Neural cell (in vitro differentiated cells): ENCODE data around the gene SLC12A3. TPM values are rescaled to one million over a fixed set of nuclear protein-coding genes. Genes with fewer than 3 reads are reported as not detected.

Experiments used
- H2AFZ ChIP-seq: fragments of 200-600, 300-800 bp; sonication (generic), shearing (Covaris generic); 2 replicates; pipeline ENCODE4 v1.6.0; 2014; ENCODE audit warnings: low read depth, mild to moderate bottlenecking, antibody characterized with exemption, low read length, moderate library complexity
- H3F3A ChIP-seq: fragments of 200-600 bp; shearing (Covaris generic); 2 replicates; pipeline ENCODE4 v1.6.1; 2016; ENCODE audit warnings: mild to moderate bottlenecking, moderate library complexity, mixed read lengths, antibody characterized with exemption, low read length; ENCODE audit not compliant: insufficient read depth, poor library complexity, severe bottlenecking
- H3K27ac ChIP-seq: fragments of 200-600, 300-800 bp; sonication (generic), shearing (Covaris generic); 2 replicates; pipeline ENCODE4 v1.5.1; 2014; ENCODE audit warnings: mild to moderate bottlenecking, low read length, moderate library complexity
- H3K27me3 ChIP-seq: fragments of 300-800, 200-600 bp; sonication (generic), shearing (Covaris generic); 2 replicates; pipeline ENCODE4 v1.6.0; 2014; ENCODE audit warnings: mild to moderate bottlenecking, low read depth, low read length, moderate library complexity; ENCODE audit not compliant: insufficient read depth
- H3K36me3 ChIP-seq: fragments of 300-800, 200-600 bp; sonication (generic), shearing (Covaris generic); 2 replicates; pipeline ENCODE4 v1.5.1; 2014; ENCODE audit warnings: mild to moderate bottlenecking, antibody characterized with exemption, low read length, moderate library complexity; ENCODE audit not compliant: insufficient read depth
- H3K4me2 ChIP-seq: fragments of 300-800, 200-600 bp; sonication (generic), shearing (Covaris generic); 2 replicates; pipeline ENCODE4 v1.6.0; 2014; ENCODE audit warnings: mild to moderate bottlenecking, low read length
- H3K4me3 ChIP-seq: fragments of 300-800, 200-600 bp; sonication (generic), shearing (Covaris generic); 2 replicates; pipeline ENCODE4 v1.5.1; 2014; ENCODE audit warnings: mild to moderate bottlenecking, low read length, moderate library complexity
- H3K79me2 ChIP-seq: fragments of 200-600 bp; shearing (Covaris generic); replicated peaks from 2 replicates; pipeline ENCODE4 v1.6.0; 2014; ENCODE audit warnings: mild to moderate bottlenecking, low read length, moderate library complexity; ENCODE audit not compliant: insufficient read depth
- H3K9ac ChIP-seq: fragments of 300-800, 200-600 bp; sonication (generic), shearing (Covaris generic); 2 replicates; pipeline ENCODE4 v1.6.1; 2016; ENCODE audit warnings: mild to moderate bottlenecking, low read length, mixed read lengths
- H3K9me2 ChIP-seq: fragments of 200-600 bp; shearing (Covaris generic); 2 replicates; pipeline ENCODE4 v1.6.1; 2016; ENCODE audit warnings: mild to moderate bottlenecking, low read length, mixed read lengths; ENCODE audit not compliant: insufficient read depth
- H3K9me3 ChIP-seq: fragments of 200-600, 300-800 bp; sonication (generic), shearing (Covaris generic); 2 replicates; pipeline ENCODE4 v1.6.1; 2016; ENCODE audit warnings: mild to moderate bottlenecking, mixed run types, low read length, moderate library complexity, mixed read lengths
- H4K20me1 ChIP-seq: fragments of 200-600 bp; shearing (Covaris generic); 2 replicates; pipeline ENCODE4 v1.6.1; 2016; ENCODE audit warnings: mild to moderate bottlenecking, mixed run types; ENCODE audit not compliant: insufficient read depth
- EP300 ChIP-seq: fragments of 450-650 bp; conservative IDR thresholded peaks from 2 replicates; pipeline ENCODE4 v1.6.1; 2014; ENCODE audit warnings: antibody characterized with exemption, mild to moderate bottlenecking, moderate library complexity; ENCODE audit not compliant: poor library complexity, severe bottlenecking
- EZH2 ChIP-seq: fragments of 200-600, 300-800 bp; shearing (Covaris generic), sonication (generic); IDR thresholded peaks from 2 replicates; pipeline ENCODE4 v1.6.1; 2014; ENCODE audit warnings: antibody characterized with exemption, low read length, borderline replicate concordance, mild to moderate bottlenecking; ENCODE audit not compliant: insufficient read depth, poor library complexity, severe bottlenecking
- MXI1 ChIP-seq: fragments of 450-650 bp; conservative IDR thresholded peaks from 2 replicates; pipeline ENCODE4 v1.6.1; 2014; ENCODE audit warnings: antibody characterized with exemption, mild to moderate bottlenecking; ENCODE audit not compliant: poor library complexity, severe bottlenecking
- POLR2AphosphoS5 ChIP-seq: IDR thresholded peaks from 2 replicates; pipeline ENCODE4 v1.6.1; 2012
- RAD21 ChIP-seq: fragments of 450-650 bp; conservative IDR thresholded peaks from 2 replicates; pipeline ENCODE4 v1.6.1; 2014; ENCODE audit warnings: antibody characterized with exemption, mild to moderate bottlenecking, moderate library complexity
- SMC3 ChIP-seq: fragments of 450-650 bp; conservative IDR thresholded peaks from 2 replicates; pipeline ENCODE4 v1.6.1; 2014; ENCODE audit warnings: antibody characterized with exemption, mild to moderate bottlenecking, moderate library complexity; ENCODE audit not compliant: poor library complexity
- TAF1 ChIP-seq: IDR thresholded peaks from 2 replicates; pipeline ENCODE4 v1.6.1; 2012; ENCODE audit warnings: low read depth
- polyA plus RNA-seq: library from polyadenylated mRNA; depleted of rRNA; stranded (reverse); fragments of >200 nt; gene quantifications from 2 replicates; pipeline ENCODE4 v1.2.3, GENCODE V29; 2014
- TF ChIP-seq, protein P1 (sequence below): fragments of 450-650 bp; IDR thresholded peaks from 2 replicates; pipeline ENCODE4 v1.5.1; 2014; ENCODE audit warnings: antibody characterized with exemption, mild to moderate bottlenecking, moderate library complexity; ENCODE audit not compliant: poor library complexity, severe bottlenecking
- TF ChIP-seq, protein P2 (sequence below): IDR thresholded peaks from 2 replicates; pipeline ENCODE4 v1.6.1; 2012; ENCODE audit warnings: borderline replicate concordance

Gene SLC12A3
- polyA plus RNA-seq, 1 donor from 2014 or later = 0.09 TPM

DNA sequence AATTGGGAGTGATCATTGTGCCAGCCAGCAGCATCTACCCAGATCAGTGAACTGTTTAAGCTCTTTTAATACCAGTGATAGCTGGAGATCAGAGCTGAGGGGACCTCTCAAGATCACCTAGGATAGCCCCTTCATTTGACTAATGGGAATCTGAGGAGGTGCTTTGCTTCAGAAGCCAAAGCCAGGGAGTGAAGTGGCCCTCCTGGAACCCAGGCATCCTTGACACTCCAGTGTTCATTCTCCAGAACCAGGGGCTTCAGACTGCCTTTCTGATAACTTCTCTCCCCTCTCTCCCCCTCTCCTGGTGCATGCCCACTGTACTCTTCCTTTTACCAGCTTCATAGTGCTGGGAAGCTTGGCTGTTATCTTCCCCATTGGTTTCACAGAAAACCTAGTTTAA, 48.0 kb upstream of the SLC12A3 start:
- Histone ChIP-seq H3K79me2 (no peaks in the 10 kb centered on the region), H3K9me2 (no peaks in the 10 kb centered on the region), H3K4me2 (no peak overlapping the region), H3K27ac (no peak overlapping the region), H3K36me3 (peaks cover 8% of the 10 kb centered on the region), H3F3A (no peaks in the 10 kb centered on the region), H2AFZ (no peak overlapping the region), H4K20me1 (no peaks in the 10 kb centered on the region), H3K4me3 (no peak overlapping the region), H3K9me3 (no peaks in the 10 kb centered on the region), H3K27me3 (no peaks in the 10 kb centered on the region), H3K9ac (no peak overlapping the region)
- no peak for TF ChIP-seq EZH2
- TF ChIP-seq, protein P1, sequence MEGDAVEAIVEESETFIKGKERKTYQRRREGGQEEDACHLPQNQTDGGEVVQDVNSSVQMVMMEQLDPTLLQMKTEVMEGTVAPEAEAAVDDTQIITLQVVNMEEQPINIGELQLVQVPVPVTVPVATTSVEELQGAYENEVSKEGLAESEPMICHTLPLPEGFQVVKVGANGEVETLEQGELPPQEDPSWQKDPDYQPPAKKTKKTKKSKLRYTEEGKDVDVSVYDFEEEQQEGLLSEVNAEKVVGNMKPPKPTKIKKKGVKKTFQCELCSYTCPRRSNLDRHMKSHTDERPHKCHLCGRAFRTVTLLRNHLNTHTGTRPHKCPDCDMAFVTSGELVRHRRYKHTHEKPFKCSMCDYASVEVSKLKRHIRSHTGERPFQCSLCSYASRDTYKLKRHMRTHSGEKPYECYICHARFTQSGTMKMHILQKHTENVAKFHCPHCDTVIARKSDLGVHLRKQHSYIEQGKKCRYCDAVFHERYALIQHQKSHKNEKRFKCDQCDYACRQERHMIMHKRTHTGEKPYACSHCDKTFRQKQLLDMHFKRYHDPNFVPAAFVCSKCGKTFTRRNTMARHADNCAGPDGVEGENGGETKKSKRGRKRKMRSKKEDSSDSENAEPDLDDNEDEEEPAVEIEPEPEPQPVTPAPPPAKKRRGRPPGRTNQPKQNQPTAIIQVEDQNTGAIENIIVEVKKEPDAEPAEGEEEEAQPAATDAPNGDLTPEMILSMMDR = no peak
- TF ChIP-seq SMC3 = no peak
- no peak for TF ChIP-seq POLR2AphosphoS5
- no peak for TF ChIP-seq EP300
- TF ChIP-seq TAF1 = no peak
- no peak for TF ChIP-seq RAD21
- TF ChIP-seq, protein P2, sequence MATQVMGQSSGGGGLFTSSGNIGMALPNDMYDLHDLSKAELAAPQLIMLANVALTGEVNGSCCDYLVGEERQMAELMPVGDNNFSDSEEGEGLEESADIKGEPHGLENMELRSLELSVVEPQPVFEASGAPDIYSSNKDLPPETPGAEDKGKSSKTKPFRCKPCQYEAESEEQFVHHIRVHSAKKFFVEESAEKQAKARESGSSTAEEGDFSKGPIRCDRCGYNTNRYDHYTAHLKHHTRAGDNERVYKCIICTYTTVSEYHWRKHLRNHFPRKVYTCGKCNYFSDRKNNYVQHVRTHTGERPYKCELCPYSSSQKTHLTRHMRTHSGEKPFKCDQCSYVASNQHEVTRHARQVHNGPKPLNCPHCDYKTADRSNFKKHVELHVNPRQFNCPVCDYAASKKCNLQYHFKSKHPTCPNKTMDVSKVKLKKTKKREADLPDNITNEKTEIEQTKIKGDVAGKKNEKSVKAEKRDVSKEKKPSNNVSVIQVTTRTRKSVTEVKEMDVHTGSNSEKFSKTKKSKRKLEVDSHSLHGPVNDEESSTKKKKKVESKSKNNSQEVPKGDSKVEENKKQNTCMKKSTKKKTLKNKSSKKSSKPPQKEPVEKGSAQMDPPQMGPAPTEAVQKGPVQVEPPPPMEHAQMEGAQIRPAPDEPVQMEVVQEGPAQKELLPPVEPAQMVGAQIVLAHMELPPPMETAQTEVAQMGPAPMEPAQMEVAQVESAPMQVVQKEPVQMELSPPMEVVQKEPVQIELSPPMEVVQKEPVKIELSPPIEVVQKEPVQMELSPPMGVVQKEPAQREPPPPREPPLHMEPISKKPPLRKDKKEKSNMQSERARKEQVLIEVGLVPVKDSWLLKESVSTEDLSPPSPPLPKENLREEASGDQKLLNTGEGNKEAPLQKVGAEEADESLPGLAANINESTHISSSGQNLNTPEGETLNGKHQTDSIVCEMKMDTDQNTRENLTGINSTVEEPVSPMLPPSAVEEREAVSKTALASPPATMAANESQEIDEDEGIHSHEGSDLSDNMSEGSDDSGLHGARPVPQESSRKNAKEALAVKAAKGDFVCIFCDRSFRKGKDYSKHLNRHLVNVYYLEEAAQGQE = no peak
- TF ChIP-seq MXI1 = no peak

DNA sequence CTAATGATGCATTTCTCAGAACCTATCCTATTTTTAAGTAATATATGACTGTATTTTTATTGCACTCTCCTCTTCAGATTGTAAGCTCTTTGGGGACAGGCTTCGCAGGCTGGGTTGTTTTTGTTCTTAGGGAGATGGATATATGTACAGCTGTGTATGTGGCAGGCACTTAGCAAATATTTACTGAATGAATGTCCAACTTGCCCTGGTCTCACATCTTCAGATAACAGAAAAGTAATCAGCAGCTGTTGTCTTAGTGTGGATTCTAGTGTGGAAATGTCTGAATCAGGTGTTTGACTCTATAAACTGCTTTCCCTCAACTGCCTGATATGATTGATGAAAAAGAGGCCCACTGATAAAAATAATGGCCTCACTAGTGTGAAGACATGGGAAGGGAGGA, 47.1 kb upstream of the SLC12A3 start:
- no peak overlapping the region for H3K9ac ChIP-seq

More for the DNA sequence above, 47.1 kb upstream of the SLC12A3 start:
- Histone ChIP-seq H3K4me3 (no peak overlapping the region), H2AFZ (no peak overlapping the region), H3F3A (no peaks in the 10 kb centered on the region), H3K9me2 (no peaks in the 10 kb centered on the region), H3K79me2 (no peaks in the 10 kb centered on the region), H3K9me3 (no peaks in the 10 kb centered on the region), H3K36me3 (peaks cover 8% of the 10 kb centered on the region), H4K20me1 (no peaks in the 10 kb centered on the region), H3K4me2 (no peak overlapping the region), H3K27ac (no peak overlapping the region), H3K27me3 (no peaks in the 10 kb centered on the region)
- no peak for TF ChIP-seq EZH2
- TF ChIP-seq, protein P2 = no peak
- no peak for TF ChIP-seq RAD21
- TF ChIP-seq MXI1 = no peak
- no peak for TF ChIP-seq SMC3
- no peak for TF ChIP-seq EP300
- TF ChIP-seq, protein P1 = no peak
- no peak for TF ChIP-seq TAF1
- TF ChIP-seq POLR2AphosphoS5 = no peak
